ENCODE data around the gene KLHL28. TPM values are rescaled to one million over a fixed set of nuclear protein-coding genes. Genes with fewer than 3 reads are reported as not detected.

KLHL28 gene
- total RNA-seq, 1 donor: 14.2 TPM

Other genes starting within 250 kb of the KLHL28 start
- 20.0 and 34.0 TPM in 2 replicates for gene TOGARAM1, start 243 bp upstream of the KLHL28 start, total RNA-seq (ENCODE audit: low replicate concordance)
- 24.8 and 32.7 TPM in 2 replicates for gene PRPF39, start 122.2 kb upstream of the KLHL28 start, total RNA-seq (ENCODE audit: low replicate concordance)
- 21.7 and 41.3 TPM in 2 replicates for gene FKBP3, start 172.5 kb upstream of the KLHL28 start, total RNA-seq (ENCODE audit: low replicate concordance)
- gene FANCM, start 174.0 kb upstream of the KLHL28 start, total RNA-seq (ENCODE audit: low replicate concordance): 12.7 and 13.9 TPM in 2 replicates